Measurements from ENCODE around the gene BMP10.

BMP10 gene

GRCh38 chr2:68827666-68828065 is 43.5 kb downstream of the BMP10 start:
- Histone ChIP-seq H3K9me3 (ENCODE audit: control insufficient read depth in 1 of 2, low read length in 2 of 2) (no peaks in the 10 kb centered on the region), H3K36me3 (ENCODE audit: control insufficient read depth in 1 of 2, insufficient read depth in 2 of 2, low read length in 2 of 2) (peaks cover 3 to 12% of the 10 kb centered on the region in 2 donors), H3K4me1 (ENCODE audit: control insufficient read depth in 1 of 2, insufficient read depth in 2 of 2, low read length in 2 of 2) (peaks cover 25 to 32% of the 10 kb centered on the region in 2 donors), H3K4me3 (ENCODE audit: low read depth in 1 of 2, low read length in 2 of 2) (no peak overlapping the region), H3K27me3 (ENCODE audit: control insufficient read depth in 1 of 2, insufficient read depth in 2 of 2, low read length in 2 of 2) (no peaks in the 10 kb centered on the region), H3K27ac (ENCODE audit: low read depth, low read length) (no peak overlapping the region), H3K9ac (ENCODE audit: low read depth in 1 of 2, low read length in 2 of 2) (no peak overlapping the region)

- H3K9me3 ChIP-seq (ENCODE audit: control insufficient read depth in 1 of 2, low read length in 2 of 2): no peaks in the 10 kb centered on the region
- no peaks in the 10 kb centered on the region for H3K27me3 ChIP-seq (ENCODE audit: control insufficient read depth in 1 of 2, insufficient read depth in 2 of 2, low read length in 2 of 2)
- no peak overlapping the region for H3K27ac ChIP-seq (ENCODE audit: low read depth, low read length)
- no peak overlapping the region for H3K4me3 ChIP-seq (ENCODE audit: low read depth in 1 of 2, low read length in 2 of 2)
- peaks cover 3 to 19% of the 10 kb centered on the region in 2 donors for H3K36me3 ChIP-seq (ENCODE audit: control insufficient read depth in 1 of 2, insufficient read depth in 2 of 2, low read length in 2 of 2)
- H3K9ac ChIP-seq (ENCODE audit: low read depth in 1 of 2, low read length in 2 of 2): no peak overlapping the region
- H3K4me1 ChIP-seq (ENCODE audit: control insufficient read depth in 1 of 2, insufficient read depth in 2 of 2, low read length in 2 of 2): peaks cover 16% of the 10 kb centered on the region in 2 donors
Measured at GRCh38 chr2:68825866-68826265, 45.3 kb downstream of the BMP10 start.

- Histone ChIP-seq H3K4me1 (ENCODE audit: control insufficient read depth in 1 of 2, insufficient read depth in 2 of 2, low read length in 2 of 2) (peaks cover 13 to 15% of the 10 kb centered on the region in 2 donors), H3K36me3 (ENCODE audit: control insufficient read depth in 1 of 2, insufficient read depth in 2 of 2, low read length in 2 of 2) (peaks cover 3 to 21% of the 10 kb centered on the region in 2 donors), H3K4me3 (ENCODE audit: low read depth in 1 of 2, low read length in 2 of 2) (no peak overlapping the region)
Measured at GRCh38 chr2:68824831-68825230, 46.4 kb downstream of the BMP10 start.

GRCh38 chr2:68822207-68822872 is 48.9 kb downstream of the BMP10 start:
- Histone ChIP-seq H3K4me1 (ENCODE audit: control insufficient read depth in 1 of 2, insufficient read depth in 2 of 2, low read length in 2 of 2) (no peaks in the 10 kb centered on the region), H3K9ac (ENCODE audit: low read depth in 1 of 2, low read length in 2 of 2) (no peak overlapping the region), H3K27me3 (ENCODE audit: control insufficient read depth in 1 of 2, insufficient read depth in 2 of 2, low read length in 2 of 2) (no peaks in the 10 kb centered on the region), H3K27ac (ENCODE audit: low read depth, low read length) (no peak overlapping the region), H3K36me3 (ENCODE audit: control insufficient read depth in 1 of 2, insufficient read depth in 2 of 2, low read length in 2 of 2) (peaks cover 3 to 34% of the 10 kb centered on the region in 2 donors), H3K4me3 (ENCODE audit: low read depth in 1 of 2, low read length in 2 of 2) (no peak overlapping the region), H3K9me3 (ENCODE audit: control insufficient read depth in 1 of 2, low read length in 2 of 2) (no peaks in the 10 kb centered on the region)

More at GRCh38 chr2:68824831-68825230, 46.4 kb downstream of the BMP10 start:
- Histone ChIP-seq H3K27ac (ENCODE audit: low read depth, low read length) (no peak overlapping the region), H3K27me3 (ENCODE audit: control insufficient read depth in 1 of 2, insufficient read depth in 2 of 2, low read length in 2 of 2) (no peaks in the 10 kb centered on the region), H3K9ac (ENCODE audit: low read depth in 1 of 2, low read length in 2 of 2) (no peak overlapping the region), H3K9me3 (ENCODE audit: control insufficient read depth in 1 of 2, low read length in 2 of 2) (no peaks in the 10 kb centered on the region)

- H3K27me3 ChIP-seq (ENCODE audit: control insufficient read depth in 1 of 2, insufficient read depth in 2 of 2, low read length in 2 of 2): no peaks in the 10 kb centered on the region
- no peaks in the 10 kb centered on the region for H3K4me1 ChIP-seq (ENCODE audit: control insufficient read depth in 1 of 2, insufficient read depth in 2 of 2, low read length in 2 of 2)
- no peak overlapping the region for H3K9ac ChIP-seq (ENCODE audit: low read depth in 1 of 2, low read length in 2 of 2)
- no peak overlapping the region for H3K4me3 ChIP-seq (ENCODE audit: low read depth in 1 of 2, low read length in 2 of 2)
- H3K27ac ChIP-seq (ENCODE audit: low read depth, low read length): no peak overlapping the region
- H3K9me3 ChIP-seq (ENCODE audit: control insufficient read depth in 1 of 2, low read length in 2 of 2): no peaks in the 10 kb centered on the region
- peaks cover 0 to 33% of the 10 kb centered on the region in 2 donors for H3K36me3 ChIP-seq (ENCODE audit: control insufficient read depth in 1 of 2, insufficient read depth in 2 of 2, low read length in 2 of 2)
Measured at GRCh38 chr2:68819556-68819955, 51.6 kb downstream of the BMP10 start.

GRCh38 chr2:68817306-68817705 is 53.9 kb downstream of the BMP10 start:
- H3K36me3 ChIP-seq (ENCODE audit: control insufficient read depth in 1 of 2, insufficient read depth in 2 of 2, low read length in 2 of 2): peaks cover 0 to 30% of the 10 kb centered on the region in 2 donors
- H3K27me3 ChIP-seq (ENCODE audit: control insufficient read depth in 1 of 2, insufficient read depth in 2 of 2, low read length in 2 of 2): no peaks in the 10 kb centered on the region
- no peak overlapping the region for H3K9ac ChIP-seq (ENCODE audit: low read depth in 1 of 2, low read length in 2 of 2)
- no peaks in the 10 kb centered on the region for H3K9me3 ChIP-seq (ENCODE audit: control insufficient read depth in 1 of 2, low read length in 2 of 2)
- H3K27ac ChIP-seq (ENCODE audit: low read depth, low read length): no peak overlapping the region
- H3K4me3 ChIP-seq (ENCODE audit: low read depth in 1 of 2, low read length in 2 of 2): no peak overlapping the region
- H3K4me1 ChIP-seq (ENCODE audit: control insufficient read depth in 1 of 2, insufficient read depth in 2 of 2, low read length in 2 of 2): no peaks in the 10 kb centered on the region
